CD4-positive, alpha-beta T cell treated with Interleukin-17A for 1 hour (primary cell): Measurements from ENCODE around the gene NHSL1.

Experiments used
- DNase-seq: peaks from one replicate; pipeline ENCODE4 v3.0.0-alpha.2; 2020

NHSL1 gene

GRCh38 chr6:138400326-138400725 lies 99.0 kb downstream of the NHSL1 start:
- no peak for DNase-seq

DNA sequence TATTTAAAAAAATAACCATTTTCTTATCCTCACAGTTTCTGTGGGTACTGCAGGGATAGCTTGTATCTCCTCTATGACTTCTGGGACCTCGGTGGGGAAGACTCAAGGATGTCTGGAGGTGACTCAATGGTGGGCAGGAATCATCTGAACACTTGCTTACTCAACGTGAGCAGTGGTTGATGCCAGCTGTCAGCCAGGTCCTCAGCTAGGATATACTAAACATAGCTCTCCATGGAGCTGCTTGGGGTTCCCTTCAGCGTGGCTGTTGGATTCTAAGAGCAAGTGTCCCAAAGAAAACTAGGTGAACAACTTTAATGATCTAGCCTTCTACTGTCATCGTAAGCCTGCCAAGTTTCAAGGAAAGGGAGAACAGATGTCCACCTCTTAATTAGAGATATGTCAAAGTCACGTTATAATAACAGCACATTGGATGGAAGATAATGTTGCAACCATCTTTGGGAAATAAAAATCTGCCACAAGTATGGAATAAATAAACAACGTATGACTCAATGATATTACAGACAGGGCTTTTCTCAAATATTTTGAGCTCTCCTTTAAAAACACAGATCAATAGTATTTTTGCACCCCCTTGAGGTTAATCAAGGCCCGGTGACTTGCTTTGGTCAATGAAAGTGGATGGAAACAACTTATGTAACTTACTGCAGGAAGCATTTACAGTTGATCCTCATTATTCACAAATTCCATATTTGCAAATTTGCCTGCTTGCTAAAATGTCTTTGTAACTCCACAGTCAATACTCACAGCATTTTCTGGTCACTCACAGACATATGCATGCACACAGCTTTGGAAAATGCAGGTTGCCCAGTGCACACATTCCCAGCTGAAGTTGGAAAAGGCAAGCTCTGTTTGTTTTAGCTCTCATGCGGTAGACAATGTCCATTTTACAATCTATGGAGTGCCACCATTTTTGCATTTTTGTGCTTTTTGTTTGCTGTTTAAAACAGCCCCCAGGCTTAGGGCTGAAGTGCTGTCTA lies 101.9 kb downstream of the NHSL1 start:
- no peak for DNase-seq

- DNase-seq: no peak
Measured at GRCh38 chr6:138396709-138397108, 102.6 kb downstream of the NHSL1 start.

- DNase-seq: no peak
Measured at GRCh38 chr6:138393871-138394783, 105.2 kb downstream of the NHSL1 start.

GRCh38 chr6:138389551-138389950 lies 109.7 kb downstream of the NHSL1 start:
- DNase-seq: no peak

DNA sequence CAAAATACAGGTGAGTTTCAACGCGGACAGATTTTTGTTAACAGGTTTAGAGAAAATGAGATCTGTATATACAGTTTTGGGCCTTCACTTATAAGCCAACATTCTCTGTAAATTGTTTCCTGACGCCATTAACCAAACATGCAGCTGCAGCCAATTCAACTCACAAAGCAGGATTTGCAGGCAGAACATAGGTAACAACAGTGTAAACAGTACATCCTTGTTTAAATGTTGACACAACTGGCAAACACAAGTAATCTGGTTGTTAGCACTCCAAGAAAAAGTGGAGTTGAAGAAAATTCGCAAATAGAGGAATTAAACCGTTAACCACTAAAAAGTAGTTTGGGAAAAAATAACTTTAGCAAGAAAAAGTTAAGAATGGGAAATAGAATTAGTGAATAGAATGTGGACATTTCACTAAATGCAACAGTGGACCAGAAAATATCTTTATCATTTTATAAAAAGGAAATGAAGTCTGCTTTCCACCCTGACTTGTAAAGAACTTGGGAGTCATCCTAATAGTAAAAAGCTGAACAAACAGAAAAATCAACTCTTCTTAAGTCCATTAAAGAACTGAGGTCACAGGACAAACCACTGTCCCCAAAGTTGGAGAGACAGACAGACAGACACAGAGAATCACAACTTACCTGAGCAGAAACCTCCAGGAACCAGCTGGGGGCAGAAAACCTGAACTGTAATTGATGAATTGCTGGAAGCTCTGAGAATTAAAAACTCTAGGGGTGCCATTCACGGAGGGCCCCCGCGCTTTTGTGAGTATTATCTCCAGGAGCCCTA lies 111.5 kb downstream of the NHSL1 start:
- DNase-seq: no peak

- no peak for DNase-seq
Measured at GRCh38 chr6:138386897-138387296, 112.4 kb downstream of the NHSL1 start.

DNA sequence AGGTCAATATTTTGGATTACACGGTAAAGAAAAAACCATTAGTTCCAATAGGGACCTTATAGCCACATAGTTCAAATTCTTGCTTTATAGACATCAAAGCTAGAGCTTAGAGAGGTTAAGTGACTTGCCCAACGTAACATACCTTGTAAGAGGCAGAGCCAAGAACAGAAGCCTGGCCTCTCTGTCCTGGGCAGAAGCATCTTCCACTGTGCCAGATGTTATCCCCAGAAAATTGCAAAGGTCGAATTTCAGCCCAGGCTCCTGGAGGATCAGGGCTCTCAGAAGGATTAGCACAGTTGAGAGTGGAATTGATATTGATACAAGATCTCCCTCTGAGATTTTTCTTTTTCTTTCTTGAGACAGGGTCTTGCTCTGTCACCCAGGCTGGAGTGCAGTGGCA lies 115.5 kb downstream of the NHSL1 start:
- DNase-seq: no peak

DNA sequence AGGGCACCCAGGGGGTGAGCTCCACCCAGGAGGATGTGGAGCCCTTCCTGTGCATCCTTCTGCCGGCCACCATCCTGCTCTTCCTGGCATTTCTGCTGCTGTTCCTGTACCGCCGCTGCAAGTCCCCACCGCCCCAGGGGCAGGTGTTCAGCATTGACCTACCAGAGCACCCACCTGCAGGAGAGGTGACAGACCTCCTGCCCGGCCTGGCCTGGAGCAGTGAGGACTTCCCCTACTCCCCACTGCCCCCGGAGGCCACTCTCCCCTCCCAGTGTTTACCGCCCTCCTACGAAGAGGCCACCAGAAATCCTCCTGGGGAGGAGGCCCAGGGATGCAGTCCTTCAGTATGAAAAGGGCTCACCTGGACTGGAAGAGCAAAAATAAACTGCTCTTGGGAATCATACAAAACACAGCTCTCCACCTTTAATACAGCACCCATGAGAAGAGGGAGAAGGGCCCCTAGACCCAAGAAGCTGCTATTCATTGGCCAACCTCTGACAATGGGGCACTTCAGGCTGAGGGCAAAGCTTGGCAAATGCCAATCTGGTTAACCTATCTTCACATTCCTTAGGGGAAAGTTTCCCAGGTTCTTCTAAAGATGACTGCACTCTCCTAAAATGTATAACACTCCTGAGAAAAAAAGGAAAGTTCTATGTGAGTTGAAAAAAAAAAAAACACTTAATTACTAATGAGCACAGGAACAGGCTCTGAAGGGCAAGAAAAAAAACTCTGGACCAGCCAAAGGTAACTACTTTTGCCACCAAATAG lies 116.6 kb downstream of the NHSL1 start:
- no peak for DNase-seq

- no peak for DNase-seq
Measured at GRCh38 chr6:138378463-138378862, 120.8 kb downstream of the NHSL1 start.

DNA sequence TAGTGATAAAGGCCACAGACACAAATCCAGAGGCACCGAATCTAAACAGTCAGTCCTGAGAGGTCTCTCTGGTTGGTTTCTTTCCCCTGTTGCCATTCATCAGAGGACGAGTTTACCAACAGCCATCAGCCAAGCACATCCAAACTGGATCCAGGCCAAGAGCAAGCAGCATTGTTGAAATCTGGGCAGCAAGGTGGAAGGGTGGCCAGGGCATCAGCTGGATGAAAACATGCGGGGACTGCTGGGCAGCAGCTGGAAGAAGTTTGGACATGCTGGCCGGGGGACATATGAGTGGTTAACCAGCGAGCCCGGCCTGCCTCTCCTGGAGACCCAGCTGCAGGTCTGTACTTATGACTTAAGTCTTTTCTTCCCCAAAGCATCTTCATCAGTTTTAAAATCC lies 121.5 kb downstream of the NHSL1 start, which contains the start of gene SMIM28:
Gene SMIM28 (plus strand): TSS at position 62 of the 400 bp plus-strand sequence. CDS start 168 bp downstream, at position 230.
- DNase-seq: no peak

DNA sequence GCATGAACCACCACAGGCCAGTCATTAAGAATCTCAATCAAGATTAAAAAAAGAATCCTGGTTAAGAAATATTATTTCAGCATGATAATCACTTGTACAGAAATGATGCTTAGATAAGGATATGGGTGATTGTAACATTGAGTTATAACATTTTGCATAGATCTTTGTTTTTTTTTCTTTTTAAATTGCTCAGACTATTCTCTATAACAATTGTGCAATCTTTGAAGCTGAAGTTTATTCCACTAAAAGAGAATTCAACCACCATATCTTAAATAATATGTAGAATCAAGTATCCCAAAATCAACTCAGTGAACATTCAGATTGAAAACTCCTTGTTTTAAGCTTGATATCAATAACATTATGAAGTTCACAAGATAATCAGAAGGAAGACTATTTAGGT lies 122.3 kb downstream of the NHSL1 start:
- no peak for DNase-seq

DNA sequence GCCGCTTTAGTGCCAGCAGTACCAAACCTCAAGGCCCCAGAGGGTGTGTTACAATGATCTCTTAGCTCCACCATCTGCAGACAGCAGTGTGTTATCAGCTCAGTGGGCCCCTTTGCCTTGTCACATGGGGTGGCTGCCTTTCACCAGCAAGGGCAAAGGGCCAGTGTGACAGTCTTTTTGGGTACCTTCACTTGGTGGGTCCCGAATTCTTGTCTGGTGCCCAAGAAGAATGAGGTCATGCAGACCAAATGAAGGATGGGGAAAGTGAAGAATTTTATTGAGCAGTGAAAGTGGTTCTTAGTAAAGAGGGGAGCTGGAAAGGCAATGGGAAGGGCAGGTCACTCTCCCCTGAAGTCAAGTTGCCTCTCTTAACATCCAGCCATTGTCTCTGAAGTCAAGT lies 124.5 kb downstream of the NHSL1 start:
- DNase-seq: no peak

DNA sequence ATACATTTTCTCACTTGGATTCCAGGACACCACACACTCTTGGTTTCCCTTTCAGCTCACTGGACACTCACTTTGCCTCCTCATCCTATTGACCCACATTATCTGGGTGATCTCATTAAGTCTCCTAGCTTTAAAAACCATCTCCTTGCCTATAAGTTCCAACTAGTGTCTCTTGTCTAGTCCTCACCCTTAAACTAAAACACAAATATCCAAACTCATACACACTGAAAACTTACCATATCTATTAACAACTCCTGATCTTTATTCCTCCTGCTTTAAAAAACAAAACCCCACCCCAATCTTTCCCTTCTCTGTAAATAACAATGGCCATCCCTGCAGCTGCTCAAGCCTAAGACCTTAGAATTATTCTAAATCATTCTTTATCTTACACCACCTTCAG lies 125.1 kb downstream of the NHSL1 start:
- DNase-seq: no peak

- DNase-seq: peak; percentile 16
Measured at GRCh38 chr6:138372711-138373463, 126.4 kb downstream of the NHSL1 start.
